ENCODE results near the gene SNX1.

The SNX1 gene

DNA sequence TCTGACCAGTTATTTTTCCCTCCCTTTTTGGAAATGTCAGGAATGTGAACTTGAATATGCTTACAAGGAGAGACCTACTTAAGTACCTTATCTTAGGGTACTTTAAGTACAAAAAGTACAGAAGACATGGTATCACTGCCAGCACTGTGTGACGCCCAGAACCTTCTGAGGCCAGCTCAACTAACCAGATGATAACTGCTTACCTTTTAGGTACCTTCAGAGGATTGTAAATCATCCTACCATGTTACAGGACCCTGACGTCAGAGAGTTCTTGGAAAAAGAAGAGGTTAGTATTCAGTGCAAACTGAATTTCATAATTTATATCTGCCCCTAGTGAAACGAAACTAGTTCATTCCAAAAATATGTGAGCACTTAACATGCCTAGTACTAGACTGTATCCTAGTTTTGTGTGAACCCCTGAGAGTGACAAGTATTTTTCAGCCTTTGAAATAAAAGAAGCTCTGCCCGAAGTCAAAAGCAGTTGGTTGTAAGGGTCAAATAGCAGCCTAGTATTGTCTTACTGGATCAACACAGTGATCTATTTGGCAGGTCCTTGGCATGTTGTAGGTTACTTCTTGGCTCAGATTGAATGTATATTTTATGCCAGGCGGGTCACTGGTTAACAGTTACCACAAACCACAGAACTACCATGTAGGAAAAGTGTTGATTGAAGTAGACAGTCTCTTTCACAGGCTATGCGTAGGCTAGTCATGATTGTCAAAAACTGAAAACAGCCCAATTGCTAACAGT, 31.9 kb downstream of the SNX1 start (continued):
- no peak for TF ChIP-seq ZNF571 (tag by site-specific recombination; IDR thresholded peaks at IDR 0.05)
- TF ChIP-seq ZNF121 (tag by site-specific recombination; IDR thresholded peaks at IDR 0.05): no peak
- TF ChIP-seq ZNF404 (tag by site-specific recombination; IDR thresholded peaks at IDR 0.05): no peak

DNA sequence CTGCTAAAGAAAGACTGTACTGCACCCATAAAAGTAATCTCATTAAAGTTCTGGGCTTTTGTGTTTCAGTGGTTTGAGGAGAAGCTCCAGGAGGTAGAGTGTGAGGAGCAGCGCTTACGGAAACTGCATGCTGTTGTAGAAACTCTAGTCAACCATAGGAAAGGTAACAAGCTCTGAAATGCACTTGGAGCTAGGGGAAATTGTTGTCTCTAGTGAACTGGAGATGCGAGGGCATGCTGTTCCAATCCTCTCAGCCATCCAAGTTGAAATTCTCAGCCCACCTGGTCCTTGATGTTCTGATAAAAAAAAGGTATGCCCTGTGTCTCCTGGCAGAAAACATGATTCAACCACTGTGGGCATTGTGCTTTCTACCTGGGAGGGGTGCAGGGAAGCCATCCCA, 34.4 kb downstream of the SNX1 start:
- H3K4me1 ChIP-seq (ENCODE audit: control insufficient read depth, insufficient read depth, low read length): no peaks in the 10 kb centered on the region
- no peak overlapping the region for H3K27ac ChIP-seq (ENCODE audit: extremely low read depth, low read depth, low read length)
- H3K4me3 ChIP-seq (ENCODE audit: low read depth, low read length): no peak overlapping the region
- TF ChIP-seq GLI2 (tag by site-specific recombination; IDR thresholded peaks at IDR 0.05; ENCODE audit: borderline replicate concordance, low read depth): no peak
- TF ChIP-seq ZNF48 (tag by site-specific recombination; IDR thresholded peaks at IDR 0.05): no peak
- TF ChIP-seq ZBTB1 (tag by site-specific recombination; IDR thresholded peaks at IDR 0.05): no peak
- no peak for TF ChIP-seq ZNF239 (tag by site-specific recombination; IDR thresholded peaks at IDR 0.05)
- TF ChIP-seq ZNF37A (tag by site-specific recombination; IDR thresholded peaks at IDR 0.05): no peak
- TF ChIP-seq, protein P1, sequence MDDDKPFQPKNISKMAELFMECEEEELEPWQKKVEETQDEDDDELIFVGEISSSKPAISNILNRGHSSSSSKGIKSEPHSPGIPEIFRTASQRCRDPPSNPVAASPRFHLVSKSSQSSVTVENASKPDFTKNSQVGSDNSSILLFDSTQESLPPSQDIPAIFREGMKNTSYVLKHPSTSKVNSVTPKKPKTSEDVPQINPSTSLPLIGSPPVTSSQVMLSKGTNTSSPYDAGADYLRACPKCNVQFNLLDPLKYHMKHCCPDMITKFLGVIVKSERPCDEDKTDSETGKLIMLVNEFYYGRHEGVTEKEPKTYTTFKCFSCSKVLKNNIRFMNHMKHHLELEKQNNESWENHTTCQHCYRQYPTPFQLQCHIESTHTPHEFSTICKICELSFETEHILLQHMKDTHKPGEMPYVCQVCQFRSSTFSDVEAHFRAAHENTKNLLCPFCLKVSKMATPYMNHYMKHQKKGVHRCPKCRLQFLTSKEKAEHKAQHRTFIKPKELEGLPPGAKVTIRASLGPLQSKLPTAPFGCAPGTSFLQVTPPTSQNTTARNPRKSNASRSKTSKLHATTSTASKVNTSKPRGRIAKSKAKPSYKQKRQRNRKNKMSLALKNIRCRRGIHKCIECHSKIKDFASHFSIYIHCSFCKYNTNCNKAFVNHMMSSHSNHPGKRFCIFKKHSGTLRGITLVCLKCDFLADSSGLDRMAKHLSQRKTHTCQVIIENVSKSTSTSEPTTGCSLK (tag by site-specific recombination; IDR thresholded peaks at IDR 0.05): no peak
- no peak for TF ChIP-seq ZNF184 (tag by site-specific recombination; IDR thresholded peaks at IDR 0.05)
- TF ChIP-seq ZNF157 (tag by site-specific recombination; IDR thresholded peaks at IDR 0.05): no peak
- no peak for TF ChIP-seq ZNF350 (tag by site-specific recombination; IDR thresholded peaks at IDR 0.05)
- no peak for TF ChIP-seq ZBTB8A (tag by site-specific recombination; IDR thresholded peaks at IDR 0.05)
- TF ChIP-seq, protein P2, sequence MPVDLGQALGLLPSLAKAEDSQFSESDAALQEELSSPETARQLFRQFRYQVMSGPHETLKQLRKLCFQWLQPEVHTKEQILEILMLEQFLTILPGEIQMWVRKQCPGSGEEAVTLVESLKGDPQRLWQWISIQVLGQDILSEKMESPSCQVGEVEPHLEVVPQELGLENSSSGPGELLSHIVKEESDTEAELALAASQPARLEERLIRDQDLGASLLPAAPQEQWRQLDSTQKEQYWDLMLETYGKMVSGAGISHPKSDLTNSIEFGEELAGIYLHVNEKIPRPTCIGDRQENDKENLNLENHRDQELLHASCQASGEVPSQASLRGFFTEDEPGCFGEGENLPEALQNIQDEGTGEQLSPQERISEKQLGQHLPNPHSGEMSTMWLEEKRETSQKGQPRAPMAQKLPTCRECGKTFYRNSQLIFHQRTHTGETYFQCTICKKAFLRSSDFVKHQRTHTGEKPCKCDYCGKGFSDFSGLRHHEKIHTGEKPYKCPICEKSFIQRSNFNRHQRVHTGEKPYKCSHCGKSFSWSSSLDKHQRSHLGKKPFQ (tag by site-specific recombination; IDR thresholded peaks at IDR 0.05): no peak
- no peak for TF ChIP-seq ZNF16 (tag by site-specific recombination; IDR thresholded peaks at IDR 0.05; ENCODE audit: low read depth)
- no peak for TF ChIP-seq ZNF558 (tag by site-specific recombination; IDR thresholded peaks at IDR 0.05)
- TF ChIP-seq ZNF624 (tag by site-specific recombination; IDR thresholded peaks at IDR 0.05): no peak
- ChIA-PET CTCF (no interaction called here), POLR2A (no interaction called here)
- peaks cover 10 to 87% of the 10 kb centered on the region in 2 experiments for H3K36me3 ChIP-seq (ENCODE audit: control insufficient read depth in 2 of 2, insufficient read depth in 1 of 2, low read length in 2 of 2)
- no peaks in the 10 kb centered on the region for H3K9me3 ChIP-seq (ENCODE audit: control insufficient read depth, insufficient read depth, low read depth, low read length)

DNA sequence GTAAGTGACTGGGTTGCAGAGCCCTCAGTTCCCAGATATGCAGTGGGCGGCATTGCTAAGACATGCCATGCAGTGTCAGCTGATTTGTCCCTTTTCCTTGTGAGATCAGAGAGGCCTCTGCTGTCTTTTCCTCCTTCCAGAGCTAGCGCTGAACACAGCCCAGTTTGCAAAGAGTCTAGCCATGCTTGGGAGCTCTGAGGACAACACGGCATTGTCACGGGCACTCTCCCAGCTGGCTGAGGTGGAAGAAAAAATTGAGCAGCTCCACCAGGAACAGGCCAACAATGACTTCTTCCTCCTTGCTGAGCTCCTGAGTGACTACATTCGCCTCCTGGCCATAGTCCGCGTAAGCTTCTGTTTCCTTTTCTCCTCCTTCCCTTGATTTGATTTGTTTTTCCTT, 35.8 kb downstream of the SNX1 start:
- peaks cover 10 to 89% of the 10 kb centered on the region in 2 experiments for H3K36me3 ChIP-seq (ENCODE audit: control insufficient read depth in 2 of 2, insufficient read depth in 1 of 2, low read length in 2 of 2)

More for the DNA sequence above, 35.8 kb downstream of the SNX1 start:
- no peak overlapping the region for H3K4me3 ChIP-seq (ENCODE audit: low read depth, low read length)
- no peak for TF ChIP-seq ZNF76 (tag by site-specific recombination; IDR thresholded peaks at IDR 0.05; ENCODE audit: borderline replicate concordance, low read depth)
- TF ChIP-seq, protein P3, sequence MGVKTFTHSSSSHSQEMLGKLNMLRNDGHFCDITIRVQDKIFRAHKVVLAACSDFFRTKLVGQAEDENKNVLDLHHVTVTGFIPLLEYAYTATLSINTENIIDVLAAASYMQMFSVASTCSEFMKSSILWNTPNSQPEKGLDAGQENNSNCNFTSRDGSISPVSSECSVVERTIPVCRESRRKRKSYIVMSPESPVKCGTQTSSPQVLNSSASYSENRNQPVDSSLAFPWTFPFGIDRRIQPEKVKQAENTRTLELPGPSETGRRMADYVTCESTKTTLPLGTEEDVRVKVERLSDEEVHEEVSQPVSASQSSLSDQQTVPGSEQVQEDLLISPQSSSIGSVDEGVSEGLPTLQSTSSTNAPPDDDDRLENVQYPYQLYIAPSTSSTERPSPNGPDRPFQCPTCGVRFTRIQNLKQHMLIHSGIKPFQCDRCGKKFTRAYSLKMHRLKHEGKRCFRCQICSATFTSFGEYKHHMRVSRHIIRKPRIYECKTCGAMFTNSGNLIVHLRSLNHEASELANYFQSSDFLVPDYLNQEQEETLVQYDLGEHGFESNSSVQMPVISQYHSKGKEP (tag by site-specific recombination; IDR thresholded peaks at IDR 0.05): no peak
- TF ChIP-seq ZNF670 (tag by site-specific recombination; IDR thresholded peaks at IDR 0.05; ENCODE audit: low read depth): no peak
- TF ChIP-seq ZBTB7A (tag by site-specific recombination; IDR thresholded peaks at IDR 0.05; ENCODE audit: low read depth): no peak
- TF ChIP-seq, protein P4, sequence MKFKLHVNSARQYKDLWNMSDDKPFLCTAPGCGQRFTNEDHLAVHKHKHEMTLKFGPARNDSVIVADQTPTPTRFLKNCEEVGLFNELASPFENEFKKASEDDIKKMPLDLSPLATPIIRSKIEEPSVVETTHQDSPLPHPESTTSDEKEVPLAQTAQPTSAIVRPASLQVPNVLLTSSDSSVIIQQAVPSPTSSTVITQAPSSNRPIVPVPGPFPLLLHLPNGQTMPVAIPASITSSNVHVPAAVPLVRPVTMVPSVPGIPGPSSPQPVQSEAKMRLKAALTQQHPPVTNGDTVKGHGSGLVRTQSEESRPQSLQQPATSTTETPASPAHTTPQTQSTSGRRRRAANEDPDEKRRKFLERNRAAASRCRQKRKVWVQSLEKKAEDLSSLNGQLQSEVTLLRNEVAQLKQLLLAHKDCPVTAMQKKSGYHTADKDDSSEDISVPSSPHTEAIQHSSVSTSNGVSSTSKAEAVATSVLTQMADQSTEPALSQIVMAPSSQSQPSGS (tag by site-specific recombination; IDR thresholded peaks at IDR 0.05; ENCODE audit: low read depth): no peak
- TF ChIP-seq ZNF221 (tag by site-specific recombination; IDR thresholded peaks at IDR 0.05; ENCODE audit: borderline replicate concordance): no peak
- TF ChIP-seq ZNF214 (tag by site-specific recombination; IDR thresholded peaks at IDR 0.05; ENCODE audit: borderline replicate concordance): no peak
- ChIA-PET POLR2A (interaction anchor here (1.1 kb wide), 1 partner anchor 18 kb away, joined by 4 read pairs; no protein-coding TSS in a partner anchor), CTCF (no interaction called here)
- H3K9me3 ChIP-seq (ENCODE audit: control insufficient read depth, insufficient read depth, low read depth, low read length): no peaks in the 10 kb centered on the region
- H3K27ac ChIP-seq (ENCODE audit: extremely low read depth, low read depth, low read length): no peak overlapping the region
- no peaks in the 10 kb centered on the region for H3K4me1 ChIP-seq (ENCODE audit: control insufficient read depth, insufficient read depth, low read length)

Data from HEK293 (cell line).